ENCODE data around the gene CNTN4.

- TF ChIP-seq EZH2 (optimal IDR thresholded peaks at IDR 0.05; ENCODE audit: low read depth, low read length) (no peak), CTCF (IDR thresholded peaks at IDR 0.05; ENCODE audit: low read length) (no peak), EZH2phosphoT487 (IDR thresholded peaks at IDR 0.05; ENCODE audit: low read length) (no peak)
These were observed 148.4 kb downstream of the CNTN4 start for GRCh38 chr3:2246873-2247648.
